ENCODE results near the gene FMOD.

FMOD gene

DNA sequence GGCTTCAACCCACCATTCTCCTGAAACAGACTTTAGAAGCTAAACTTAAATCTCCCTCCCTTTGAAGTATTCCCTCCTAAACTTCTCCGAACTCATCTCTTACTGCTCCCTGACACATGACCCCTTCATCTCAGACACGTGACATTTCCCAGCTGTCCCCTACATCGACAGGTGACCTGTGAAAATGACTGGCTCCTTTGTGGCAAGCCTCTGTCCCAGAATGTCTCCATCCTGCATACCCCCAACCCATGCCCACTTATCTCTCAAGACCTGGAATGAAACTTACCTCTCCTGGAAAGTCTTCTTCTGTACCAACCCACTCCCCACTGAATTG, 4.2 kb downstream of the FMOD start:
- Histone ChIP-seq H3K9me2 (replicated peaks; ENCODE audit: insufficient read depth, low read length) (no peaks in the 10 kb centered on the region), H3K4me3 (ENCODE audit: insufficient read depth, low read length, poor library complexity, severe bottlenecking) (no peak overlapping the region), H3F3A (ENCODE audit: insufficient read depth) (no peaks in the 10 kb centered on the region), H3K9ac (ENCODE audit: low read length) (no peak overlapping the region), H3K79me2 (ENCODE audit: insufficient read depth, low read length) (no peaks in the 10 kb centered on the region), H3K27ac (ENCODE audit: low read depth, low read length) (no peak overlapping the region), H2AFZ (ENCODE audit: low read depth, low read length, severe bottlenecking) (no peak overlapping the region), H3K4me2 (ENCODE audit: low read depth, low read length, poor library complexity, severe bottlenecking) (no peak overlapping the region), H4K20me1 (ENCODE audit: low read depth, low read length) (no peaks in the 10 kb centered on the region), H3K36me3 (ENCODE audit: low read length) (no peaks in the 10 kb centered on the region), H3K27me3 (ENCODE audit: low read length) (no peaks in the 10 kb centered on the region), H3K9me3 (ENCODE audit: insufficient read depth, low read length) (no peaks in the 10 kb centered on the region)
- no peak for TF ChIP-seq EZH2phosphoT487 (conservative IDR thresholded peaks at IDR 0.05; ENCODE audit: low read length)
- TF ChIP-seq, protein P1, sequence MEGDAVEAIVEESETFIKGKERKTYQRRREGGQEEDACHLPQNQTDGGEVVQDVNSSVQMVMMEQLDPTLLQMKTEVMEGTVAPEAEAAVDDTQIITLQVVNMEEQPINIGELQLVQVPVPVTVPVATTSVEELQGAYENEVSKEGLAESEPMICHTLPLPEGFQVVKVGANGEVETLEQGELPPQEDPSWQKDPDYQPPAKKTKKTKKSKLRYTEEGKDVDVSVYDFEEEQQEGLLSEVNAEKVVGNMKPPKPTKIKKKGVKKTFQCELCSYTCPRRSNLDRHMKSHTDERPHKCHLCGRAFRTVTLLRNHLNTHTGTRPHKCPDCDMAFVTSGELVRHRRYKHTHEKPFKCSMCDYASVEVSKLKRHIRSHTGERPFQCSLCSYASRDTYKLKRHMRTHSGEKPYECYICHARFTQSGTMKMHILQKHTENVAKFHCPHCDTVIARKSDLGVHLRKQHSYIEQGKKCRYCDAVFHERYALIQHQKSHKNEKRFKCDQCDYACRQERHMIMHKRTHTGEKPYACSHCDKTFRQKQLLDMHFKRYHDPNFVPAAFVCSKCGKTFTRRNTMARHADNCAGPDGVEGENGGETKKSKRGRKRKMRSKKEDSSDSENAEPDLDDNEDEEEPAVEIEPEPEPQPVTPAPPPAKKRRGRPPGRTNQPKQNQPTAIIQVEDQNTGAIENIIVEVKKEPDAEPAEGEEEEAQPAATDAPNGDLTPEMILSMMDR (IDR thresholded peaks at IDR 0.05; ENCODE audit: insufficient read depth, low read length, poor library complexity, severe bottlenecking) = no peak

DNA sequence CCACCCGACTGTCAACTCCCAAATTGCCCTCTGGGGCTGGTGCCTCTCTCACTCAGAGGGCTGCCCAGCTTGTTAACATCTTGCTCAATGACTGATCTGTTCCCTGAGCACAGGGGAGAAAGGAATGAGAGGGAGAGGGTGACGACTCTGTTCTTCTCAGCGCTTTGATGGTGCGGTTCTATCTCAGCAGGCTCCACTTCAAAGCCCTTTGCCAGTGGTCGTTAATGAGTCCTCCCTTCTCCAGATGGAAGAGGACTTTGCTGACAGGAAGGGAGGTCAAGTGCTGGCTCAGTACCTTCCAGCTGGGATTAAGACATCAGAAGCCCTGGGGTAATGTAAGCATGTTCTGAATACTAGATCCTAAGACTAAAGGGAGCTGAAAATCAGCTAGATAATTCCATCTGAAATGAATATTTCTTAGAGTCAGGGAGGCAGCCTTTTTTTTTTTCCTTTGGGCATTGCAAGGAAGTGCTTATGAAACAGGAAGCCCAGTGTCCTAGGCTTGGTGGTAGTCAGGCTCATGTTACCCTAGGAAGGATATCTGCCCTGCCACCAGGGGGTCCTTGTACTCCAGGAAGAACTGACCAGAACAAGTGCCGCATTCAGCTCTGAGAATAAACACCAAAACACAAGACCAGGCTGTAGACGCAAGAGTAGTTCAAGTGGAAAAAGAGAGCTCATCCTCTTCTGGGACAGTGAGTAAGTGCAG, 4.7 kb downstream of the FMOD start:
- peak overlapping the region; percentile 41; the same call in 1 of the 2 replicates for H3K27ac ChIP-seq (ENCODE audit: low read depth, low read length)
- H3K9ac ChIP-seq (ENCODE audit: low read length) = peak overlapping the region; percentile 38; the same call in 1 of the 2 replicates
- no peaks in the 10 kb centered on the region for H3K9me2 ChIP-seq (replicated peaks; ENCODE audit: insufficient read depth, low read length)
- H3K4me3 ChIP-seq (ENCODE audit: insufficient read depth, low read length, poor library complexity, severe bottlenecking) = no peak overlapping the region
- TF ChIP-seq, protein P1 (IDR thresholded peaks at IDR 0.05; ENCODE audit: insufficient read depth, low read length, poor library complexity, severe bottlenecking) = peak; percentile 29
- TF ChIP-seq EZH2phosphoT487 (conservative IDR thresholded peaks at IDR 0.05; ENCODE audit: low read length) = no peak
- no peaks in the 10 kb centered on the region for H3K79me2 ChIP-seq (ENCODE audit: insufficient read depth, low read length)
- H3K27me3 ChIP-seq (ENCODE audit: low read length) = no peaks in the 10 kb centered on the region
- H4K20me1 ChIP-seq (ENCODE audit: low read depth, low read length) = no peaks in the 10 kb centered on the region
- H3K9me3 ChIP-seq (ENCODE audit: insufficient read depth, low read length) = no peaks in the 10 kb centered on the region
- H2AFZ ChIP-seq (ENCODE audit: low read depth, low read length, severe bottlenecking) = peak overlapping the region; percentile 38
- no peaks in the 10 kb centered on the region for H3K36me3 ChIP-seq (ENCODE audit: low read length)
- 0 out of 2 replicates have a peak, but pooled peaks cover 1% of the 10 kb centered on the region for H3F3A ChIP-seq (ENCODE audit: insufficient read depth)
- H3K4me2 ChIP-seq (ENCODE audit: low read depth, low read length, poor library complexity, severe bottlenecking) = peak overlapping the region; percentile 26

DNA sequence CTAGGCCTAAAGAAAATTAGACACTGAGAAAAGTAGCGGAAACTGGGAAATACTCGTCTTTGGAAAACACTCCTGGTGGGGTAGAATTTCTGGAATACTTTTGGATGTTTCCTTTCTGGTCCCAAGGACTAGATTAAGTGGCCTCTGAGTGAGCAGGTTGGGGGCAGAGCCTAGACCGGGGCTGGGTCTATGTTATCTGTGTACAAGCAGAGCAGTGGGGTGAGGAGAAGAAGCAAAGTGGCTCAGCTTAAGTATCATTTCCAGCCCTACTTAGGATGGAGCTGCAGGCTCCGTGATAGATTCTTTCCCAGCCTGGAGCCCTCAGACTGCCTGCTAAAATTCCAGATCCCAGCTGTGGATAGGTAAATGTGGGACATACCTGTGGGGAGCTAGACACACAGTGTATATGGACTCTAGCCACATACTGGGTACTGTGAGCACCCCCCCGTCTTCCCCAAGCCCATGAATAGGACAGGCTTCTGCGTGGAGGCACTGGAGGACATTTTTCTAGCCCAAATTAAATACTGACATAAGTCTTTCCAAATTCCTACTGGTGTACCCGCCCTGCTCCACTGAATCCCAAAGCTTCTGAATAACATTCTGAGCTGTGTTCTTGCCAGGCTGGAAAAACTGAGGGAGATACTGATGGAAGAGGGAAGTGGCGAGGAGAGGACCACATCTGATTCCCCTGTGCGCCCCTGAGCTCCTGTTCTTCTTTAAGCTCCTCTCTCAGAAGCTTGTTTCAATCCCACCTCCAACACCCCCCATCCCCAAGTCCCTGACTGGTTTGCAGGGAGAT, 6.8 kb downstream of the FMOD start:
- Histone ChIP-seq H3K79me2 (ENCODE audit: insufficient read depth, low read length) (no peaks in the 10 kb centered on the region), H3K9ac (ENCODE audit: low read length) (no peak overlapping the region), H3K27ac (ENCODE audit: low read depth, low read length) (no peak overlapping the region), H4K20me1 (ENCODE audit: low read depth, low read length) (no peaks in the 10 kb centered on the region), H3K4me2 (ENCODE audit: low read depth, low read length, poor library complexity, severe bottlenecking) (no peak overlapping the region), H3K36me3 (ENCODE audit: low read length) (no peaks in the 10 kb centered on the region), H3K9me3 (ENCODE audit: insufficient read depth, low read length) (no peaks in the 10 kb centered on the region), H3K9me2 (replicated peaks; ENCODE audit: insufficient read depth, low read length) (no peaks in the 10 kb centered on the region), H3K4me3 (ENCODE audit: insufficient read depth, low read length, poor library complexity, severe bottlenecking) (no peak overlapping the region), H3K27me3 (ENCODE audit: low read length) (no peaks in the 10 kb centered on the region), H2AFZ (ENCODE audit: low read depth, low read length, severe bottlenecking) (no peak overlapping the region), H3F3A (ENCODE audit: insufficient read depth) (0 out of 2 replicates have a peak, but pooled peaks cover 5% of the 10 kb centered on the region)
- no peak for TF ChIP-seq EZH2phosphoT487 (conservative IDR thresholded peaks at IDR 0.05; ENCODE audit: low read length)
- TF ChIP-seq, protein P1 (IDR thresholded peaks at IDR 0.05; ENCODE audit: insufficient read depth, low read length, poor library complexity, severe bottlenecking) = no peak
